ENCODE measurements around the gene SEMA5A. TPM values are rescaled to one million over a fixed set of nuclear protein-coding genes. Genes with fewer than 3 reads are reported as not detected.

Gene SEMA5A
- total RNA-seq, 1 experiment from 2014 or later, result 9.3 TPM

- H3K27ac Mint-ChIP-seq, result no peak overlapping the region
- ATAC-seq (no peak), DNase-seq (ENCODE audit: low spot score) (no peak)
- no peak for TF ChIP-seq ATF3 (CRISPR knock-in tag; conservative IDR thresholded peaks at IDR 0.05)
- TF ChIP-seq ZSCAN18 (CRISPR knock-in tag; IDR thresholded peaks at IDR 0.05), result no peak
- TF ChIP-seq USF1 (CRISPR knock-in tag; IDR thresholded peaks at IDR 0.05), result no peak
- no peak for TF ChIP-seq NR1H2 (CRISPR knock-in tag; IDR thresholded peaks at IDR 0.05)
- TF ChIP-seq AR (CRISPR knock-in tag; IDR thresholded peaks at IDR 0.05), result no peak
- TF ChIP-seq FOXJ3 (CRISPR knock-in tag; IDR thresholded peaks at IDR 0.05; ENCODE audit: borderline replicate concordance), result no peak
- ChIA-PET POLR2A (no interaction called here), CTCF (no interaction called here)
- 0 out of 2 replicates have a peak, but pooled peaks cover 7% of the 10 kb centered on the region for H3K9me3 Mint-ChIP-seq
- no peaks in the 10 kb centered on the region for H3K4me1 Mint-ChIP-seq
- no peak overlapping the region for H3K4me3 Mint-ChIP-seq
- no peaks in the 10 kb centered on the region for H3K27me3 Mint-ChIP-seq (ENCODE audit: low read depth)
- no peaks in the 10 kb centered on the region for H3K36me3 Mint-ChIP-seq
These were observed 25.0 kb upstream of the SEMA5A start for GRCh38 chr5:9570876-9571275.

- no peak overlapping the region for H3K4me3 Mint-ChIP-seq
These were observed 21.2 kb upstream of the SEMA5A start for GRCh38 chr5:9567039-9567438.

More at GRCh38 chr5:9567039-9567438, 21.2 kb upstream of the SEMA5A start:
- no peak overlapping the region for H3K27ac Mint-ChIP-seq
- 0 out of 2 replicates have a peak, but pooled peaks cover 6% of the 10 kb centered on the region for H3K9me3 Mint-ChIP-seq
- CTCF ChIA-PET, result no interaction called here
- H3K4me1 Mint-ChIP-seq, result peaks cover 6% of the 10 kb centered on the region
- ATAC-seq, result no peak
- DNase-seq (ENCODE audit: low spot score), result no peak
- H3K36me3 Mint-ChIP-seq, result no peaks in the 10 kb centered on the region
- POLR2A ChIA-PET, result no interaction called here
- no peak for TF ChIP-seq SMAD3 (CRISPR knock-in tag; IDR thresholded peaks at IDR 0.05; ENCODE audit: borderline replicate concordance)
- TF ChIP-seq ZNF232 (CRISPR knock-in tag; IDR thresholded peaks at IDR 0.05), result no peak
- TF ChIP-seq NFYB (CRISPR knock-in tag; conservative IDR thresholded peaks at IDR 0.05; ENCODE audit: low read depth), result no peak
- TF ChIP-seq ZNF423 (CRISPR knock-in tag; IDR thresholded peaks at IDR 0.05), result no peak
- no peak for TF ChIP-seq ZNF396 (CRISPR knock-in tag; IDR thresholded peaks at IDR 0.05; ENCODE audit: borderline replicate concordance)
- TF ChIP-seq ZNF281 (CRISPR knock-in tag; IDR thresholded peaks at IDR 0.05), result no peak
- TF ChIP-seq MYBL2 (CRISPR knock-in tag; IDR thresholded peaks at IDR 0.05), result no peak
- no peak for TF ChIP-seq SMAD4 (CRISPR knock-in tag; IDR thresholded peaks at IDR 0.05)
- no peak for TF ChIP-seq ZNF671 (CRISPR knock-in tag; IDR thresholded peaks at IDR 0.05)
- TF ChIP-seq SP1 (CRISPR knock-in tag; conservative IDR thresholded peaks at IDR 0.05), result no peak
- TF ChIP-seq GRHL2 (CRISPR knock-in tag; IDR thresholded peaks at IDR 0.05; ENCODE audit: insufficient replicate concordance, severe bottlenecking), result no peak
- no peak for TF ChIP-seq FOXJ3 (CRISPR knock-in tag; IDR thresholded peaks at IDR 0.05; ENCODE audit: borderline replicate concordance)
- no peak for TF ChIP-seq E2F1 (CRISPR knock-in tag; IDR thresholded peaks at IDR 0.05)
- no peak for TF ChIP-seq TEAD4 (CRISPR knock-in tag; IDR thresholded peaks at IDR 0.05)
- TF ChIP-seq TEAD1 (CRISPR knock-in tag; IDR thresholded peaks at IDR 0.05), result no peak
- no peak for TF ChIP-seq USF2 (CRISPR knock-in tag; IDR thresholded peaks at IDR 0.05)
- TF ChIP-seq PRRX2 (CRISPR knock-in tag; IDR thresholded peaks at IDR 0.05), result no peak
- TF ChIP-seq ZBTB21 (CRISPR knock-in tag; IDR thresholded peaks at IDR 0.05; ENCODE audit: borderline replicate concordance), result no peak
- no peaks in the 10 kb centered on the region for H3K27me3 Mint-ChIP-seq (ENCODE audit: low read depth)

Data from WTC11 (cell line).